ENCODE data around the gene MTMR1.

Gene MTMR1

GRCh38 chrX:150692831-150693724 is at the start of gene MTMR1:
MTMR1 (plus strand) TSS chrX:150693396; CDS start chrX:150693531, 135 bp downstream.
- no peak for FAIRE-seq

- FAIRE-seq = no peak
These were observed 49.2 kb upstream of the MTMR1 start for GRCh38 chrX:150643958-150644357.

- FAIRE-seq = no peak
These were observed 48.8 kb upstream of the MTMR1 start for GRCh38 chrX:150644422-150644821.

GRCh38 chrX:150647331-150647730 is 45.9 kb upstream of the MTMR1 start:
- FAIRE-seq = no peak

GRCh38 chrX:150648296-150648940 is 44.8 kb upstream of the MTMR1 start:
- no peak for FAIRE-seq

- no peak for FAIRE-seq
These were observed 43.9 kb upstream of the MTMR1 start for GRCh38 chrX:150649096-150649870.

- FAIRE-seq = no peak
These were observed 41.3 kb upstream of the MTMR1 start for GRCh38 chrX:150651906-150652305.

GRCh38 chrX:150655788-150656187 is 37.4 kb upstream of the MTMR1 start:
- FAIRE-seq = no peak

GRCh38 chrX:150663073-150663472 is 30.1 kb upstream of the MTMR1 start:
- no peak for FAIRE-seq

- FAIRE-seq = no peak
These were observed 28.9 kb upstream of the MTMR1 start for GRCh38 chrX:150664290-150664689.

GRCh38 chrX:150676221-150676620 is 17.0 kb upstream of the MTMR1 start:
- FAIRE-seq = no peak

- no peak for FAIRE-seq
These were observed 12.2 kb upstream of the MTMR1 start for GRCh38 chrX:150680974-150681373.

GRCh38 chrX:150683112-150683511 is 10.1 kb upstream of the MTMR1 start:
- no peak for FAIRE-seq

- FAIRE-seq = no peak
These were observed 9.6 kb upstream of the MTMR1 start for GRCh38 chrX:150683536-150684146.

GRCh38 chrX:150688911-150689451 is 4.2 kb upstream of the MTMR1 start:
- FAIRE-seq = peak; percentile 46

GRCh38 chrX:150690126-150690525 is 3.1 kb upstream of the MTMR1 start:
- no peak for FAIRE-seq

GRCh38 chrX:150692296-150692695 is 900 bp upstream of the MTMR1 start:
- FAIRE-seq = no peak

- no peak for FAIRE-seq
These were observed 754 bp downstream of the MTMR1 start for GRCh38 chrX:150693725-150694574.

GRCh38 chrX:150694738-150695410 is 1.7 kb downstream of the MTMR1 start:
- no peak for FAIRE-seq

GRCh38 chrX:150696331-150696730 is 3.1 kb downstream of the MTMR1 start:
- FAIRE-seq = no peak

GRCh38 chrX:150696866-150697265 is 3.7 kb downstream of the MTMR1 start:
- no peak for FAIRE-seq

Measured in G401.6 (cell line).